GM18507 (cell line): ENCODE measurements around the gene KANSL3.
A peak's percentile ranks its signal among the peaks of the same experiment; 100 is the strongest.

ENCODE experiments used
- DNase-seq: peaks from one replicate; pipeline ENCODE4 v3.0.0; 2011; ENCODE audit warnings: low read depth; ENCODE audit not compliant: insufficient read length; ENCODE audit errors: extremely low spot score
- FAIRE-seq: peaks from 2 replicates; lab custom pipeline; 2011; peaks lifted over from hg19 to GRCh38; lab: Jason Lieb, UNC

Gene KANSL3

DNA sequence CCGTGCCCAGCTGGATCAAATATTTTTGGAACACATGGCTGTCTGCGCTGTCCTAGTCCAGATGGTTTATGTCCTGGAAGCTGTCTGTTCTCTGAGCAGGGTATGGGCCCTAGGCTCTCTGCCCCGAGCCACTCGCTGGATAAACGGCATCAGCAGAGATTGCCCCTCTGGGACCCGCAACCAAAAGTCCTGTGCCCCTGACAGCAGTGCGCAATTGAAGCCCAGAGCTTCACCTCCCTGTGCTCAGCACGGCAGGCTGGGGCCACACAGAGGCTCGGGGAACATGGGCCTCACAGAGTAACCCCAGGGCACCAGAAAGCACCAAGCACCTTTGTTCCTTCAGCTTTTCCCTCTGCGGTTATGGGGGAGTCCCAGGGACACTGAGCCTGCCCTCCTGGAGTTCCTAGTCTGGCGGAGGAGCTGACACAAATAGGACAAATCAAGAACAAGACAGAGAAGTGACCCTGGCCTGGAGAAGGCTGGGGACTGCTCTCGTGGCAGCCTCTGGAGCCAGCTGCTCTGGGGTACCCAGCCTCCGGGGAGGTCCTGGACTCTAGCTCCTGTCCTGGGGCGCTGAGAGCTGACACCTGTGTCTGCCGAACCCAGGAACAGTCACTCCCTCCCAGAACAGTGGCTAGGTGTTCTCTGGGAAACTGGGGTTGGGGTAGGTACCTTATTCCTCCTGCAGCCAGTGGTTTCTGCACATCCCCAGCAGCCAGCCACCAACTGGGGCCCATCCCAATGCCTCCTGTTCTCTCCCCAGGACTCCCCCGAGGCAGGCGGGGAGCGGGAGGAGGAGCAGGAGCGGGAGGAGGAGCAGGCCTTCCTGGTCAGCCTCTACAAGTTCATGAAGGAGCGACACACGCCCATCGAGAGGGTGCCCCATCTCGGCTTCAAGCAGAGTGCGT lies 89.3 kb downstream of the KANSL3 start:
- no peak for FAIRE-seq

GRCh38 chr2:96547731-96548171 lies 90.4 kb downstream of the KANSL3 start:
- DNase-seq (no peak), FAIRE-seq (no peak)

More for the DNA sequence above, 89.3 kb downstream of the KANSL3 start:
- no peak for DNase-seq

GRCh38 chr2:96547203-96547641 lies 90.9 kb downstream of the KANSL3 start:
- DNase-seq (no peak), FAIRE-seq (no peak)

DNA sequence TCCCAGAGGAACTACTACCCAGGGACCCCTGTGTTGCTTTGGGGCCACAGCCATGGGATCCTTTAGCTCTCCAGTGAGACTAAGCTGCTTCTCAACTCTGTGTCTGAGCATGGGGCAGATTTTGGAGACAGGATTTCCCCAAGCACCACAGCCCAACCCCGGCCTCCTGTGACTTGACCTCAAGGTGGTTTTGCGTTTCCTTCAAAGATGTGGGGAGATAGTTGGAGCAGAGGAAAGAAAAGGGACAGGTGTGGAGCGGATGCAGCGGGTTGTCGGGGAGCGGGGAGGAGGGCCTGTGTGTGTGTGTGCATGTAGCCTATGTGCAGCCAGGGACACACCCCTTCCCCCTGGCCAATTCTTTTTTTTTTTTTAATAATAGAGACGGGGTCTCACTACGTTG lies 91.3 kb downstream of the KANSL3 start:
- DNase-seq (no peak), FAIRE-seq (no peak)

DNA sequence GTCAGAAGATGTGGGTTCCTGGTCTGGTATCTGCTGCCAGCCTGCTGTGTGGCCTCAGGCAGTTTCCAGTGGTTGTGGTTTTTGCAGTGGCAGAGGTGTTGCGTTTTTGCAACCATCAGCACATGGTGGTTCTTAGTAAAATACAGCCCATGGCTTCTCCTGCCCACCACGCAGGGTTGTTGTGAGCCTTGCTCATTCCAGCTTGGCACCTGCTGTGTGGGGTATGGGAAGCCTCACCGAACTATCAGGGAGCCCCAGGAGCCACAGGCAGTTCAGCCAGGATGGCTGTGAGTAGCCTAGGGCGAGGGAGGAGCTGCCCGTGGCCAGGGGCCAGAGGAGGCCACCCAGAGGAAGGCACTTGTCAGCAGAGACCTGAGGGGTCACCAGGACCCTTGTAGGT lies 91.8 kb downstream of the KANSL3 start:
- peak; percentile 47 for FAIRE-seq
- no peak for DNase-seq
